Measurements from ENCODE around the gene PEX16. TPM values are rescaled to one million over a fixed set of nuclear protein-coding genes. Genes with fewer than 3 reads are reported as not detected.
A peak's percentile ranks its signal among the peaks of the same experiment; 100 is the strongest.

The PEX16 gene
- total RNA-seq, 2 donors from 2014 or later, result 32.2 to 37.8 TPM

DNA sequence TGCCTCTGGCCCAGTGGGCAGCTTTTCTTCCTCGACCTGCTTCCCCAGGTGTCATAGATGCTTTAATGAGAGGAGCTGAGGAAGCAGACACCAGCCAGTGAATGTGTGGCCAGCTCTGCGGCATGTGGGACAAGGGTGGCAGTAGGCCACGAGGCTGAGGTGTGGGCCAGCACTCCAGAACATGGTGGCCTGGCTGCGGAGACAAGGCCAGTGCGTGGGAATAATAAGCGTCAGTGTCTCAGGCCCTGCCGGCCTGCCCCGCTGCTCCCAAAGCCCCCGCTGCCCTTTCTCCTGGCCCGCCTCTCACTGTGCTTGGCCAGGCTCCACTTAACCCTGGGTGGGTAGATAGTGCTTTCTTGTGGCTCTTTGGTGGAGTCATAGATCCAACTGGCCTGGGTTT is 30.1 kb downstream of the PEX16 start:
- TF ChIP-seq, protein P1, sequence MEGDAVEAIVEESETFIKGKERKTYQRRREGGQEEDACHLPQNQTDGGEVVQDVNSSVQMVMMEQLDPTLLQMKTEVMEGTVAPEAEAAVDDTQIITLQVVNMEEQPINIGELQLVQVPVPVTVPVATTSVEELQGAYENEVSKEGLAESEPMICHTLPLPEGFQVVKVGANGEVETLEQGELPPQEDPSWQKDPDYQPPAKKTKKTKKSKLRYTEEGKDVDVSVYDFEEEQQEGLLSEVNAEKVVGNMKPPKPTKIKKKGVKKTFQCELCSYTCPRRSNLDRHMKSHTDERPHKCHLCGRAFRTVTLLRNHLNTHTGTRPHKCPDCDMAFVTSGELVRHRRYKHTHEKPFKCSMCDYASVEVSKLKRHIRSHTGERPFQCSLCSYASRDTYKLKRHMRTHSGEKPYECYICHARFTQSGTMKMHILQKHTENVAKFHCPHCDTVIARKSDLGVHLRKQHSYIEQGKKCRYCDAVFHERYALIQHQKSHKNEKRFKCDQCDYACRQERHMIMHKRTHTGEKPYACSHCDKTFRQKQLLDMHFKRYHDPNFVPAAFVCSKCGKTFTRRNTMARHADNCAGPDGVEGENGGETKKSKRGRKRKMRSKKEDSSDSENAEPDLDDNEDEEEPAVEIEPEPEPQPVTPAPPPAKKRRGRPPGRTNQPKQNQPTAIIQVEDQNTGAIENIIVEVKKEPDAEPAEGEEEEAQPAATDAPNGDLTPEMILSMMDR (conservative IDR thresholded peaks at IDR 0.05), result no peak
- Mint-ChIP-seq H3K4me1 (peaks cover 2% of the 10 kb centered on the region), H3K27ac (no peak overlapping the region)

DNA sequence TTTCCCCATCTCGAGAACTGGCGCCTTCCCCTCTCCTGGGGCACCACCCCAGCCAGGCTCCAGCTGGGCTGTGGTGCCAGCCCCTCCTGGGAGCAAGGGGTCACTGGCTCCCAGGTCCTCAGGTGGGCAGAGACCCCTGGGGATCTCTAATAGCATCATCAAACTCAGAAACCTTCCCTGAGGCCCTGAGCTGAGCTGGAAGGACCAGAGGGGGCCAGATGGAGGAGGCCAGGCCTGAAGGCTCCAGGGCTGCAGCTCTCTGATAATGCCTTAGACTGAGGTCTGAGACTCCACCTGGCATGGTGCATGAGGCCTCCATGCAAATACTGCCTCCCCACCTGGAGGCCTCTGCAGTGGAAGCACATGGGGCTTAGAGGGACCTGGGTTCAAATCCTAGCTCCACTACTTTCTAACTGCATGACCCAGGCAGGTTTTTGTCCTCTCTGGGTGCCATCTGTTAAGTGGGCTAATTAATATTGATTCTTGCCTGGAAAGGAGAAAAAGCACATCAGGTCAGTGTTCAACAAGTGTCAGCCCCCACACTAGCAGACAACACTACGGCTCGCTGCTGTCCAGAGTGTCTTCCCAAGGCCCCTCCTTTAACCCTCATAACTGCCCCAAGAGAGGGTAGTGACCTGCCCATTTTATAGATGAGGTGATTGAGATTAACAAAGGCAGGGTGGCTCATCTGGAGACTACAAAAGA is 30.7 kb downstream of the PEX16 start:
- no peak overlapping the region for H3K9ac ChIP-seq (ENCODE audit: extremely low read depth, low read length, poor library complexity, severe bottlenecking)
- peaks cover 15% of the 10 kb centered on the region for H3K27me3 ChIP-seq (ENCODE audit: control insufficient read depth, insufficient read depth, low read length, poor library complexity, severe bottlenecking)
- WGBS, 2 experiments (ENCODE audit: insufficient coverage in 1 of 2, insufficient read length in 1 of 2), result 87 to 100% methylated on average over 2 to 4 of the region's 4 CpGs
- DNase-seq, result no peak
- H3K9me3 Mint-ChIP-seq, result no peaks in the 10 kb centered on the region
- no peaks in the 10 kb centered on the region for H3K4me1 ChIP-seq (ENCODE audit: control insufficient read depth, insufficient read depth, low read length)
- H3K27ac Mint-ChIP-seq, result no peak overlapping the region
- H3K4me1 Mint-ChIP-seq, result peaks cover 2% of the 10 kb centered on the region
- no peak overlapping the region for H3K4me3 ChIP-seq (ENCODE audit: low read length)
- no peaks in the 10 kb centered on the region for H3K9me3 ChIP-seq (ENCODE audit: control insufficient read depth, low read length)
- peaks cover 15% of the 10 kb centered on the region for H3K27me3 Mint-ChIP-seq (ENCODE audit: insufficient read depth)
- H3K36me3 Mint-ChIP-seq (ENCODE audit: low read depth), result no peaks in the 10 kb centered on the region
- peaks cover 1% of the 10 kb centered on the region for H3K36me3 ChIP-seq (ENCODE audit: control insufficient read depth, insufficient read depth, low read length)
- no peak overlapping the region for H3K27ac ChIP-seq (ENCODE audit: low read depth, low read length)
- H3K4me3 Mint-ChIP-seq, result peak overlapping the region; percentile 56
- TF ChIP-seq, protein P1 (conservative IDR thresholded peaks at IDR 0.05), result no peak

More for the DNA sequence above, 30.1 kb downstream of the PEX16 start:
- H3K4me1 ChIP-seq (ENCODE audit: control insufficient read depth, insufficient read depth, low read length), result no peaks in the 10 kb centered on the region
- no peaks in the 10 kb centered on the region for H3K36me3 Mint-ChIP-seq (ENCODE audit: low read depth)
- H3K27me3 Mint-ChIP-seq (ENCODE audit: insufficient read depth), result peaks cover 15% of the 10 kb centered on the region
- H3K36me3 ChIP-seq (ENCODE audit: control insufficient read depth, insufficient read depth, low read length), result no peaks in the 10 kb centered on the region
- no peaks in the 10 kb centered on the region for H3K9me3 Mint-ChIP-seq
- no peak for DNase-seq
- no peak overlapping the region for H3K4me3 ChIP-seq (ENCODE audit: low read length)
- no peak overlapping the region for H3K27ac ChIP-seq (ENCODE audit: low read depth, low read length)
- WGBS, 2 experiments (ENCODE audit: insufficient coverage in 1 of 2, insufficient read length in 1 of 2), result 90 to 100% methylated on average over 2 to 10 of the region's 10 CpGs
- H3K9me3 ChIP-seq (ENCODE audit: control insufficient read depth, low read length), result no peaks in the 10 kb centered on the region
- no peak overlapping the region for H3K4me3 Mint-ChIP-seq
- H3K9ac ChIP-seq (ENCODE audit: extremely low read depth, low read length, poor library complexity, severe bottlenecking), result no peak overlapping the region
- H3K27me3 ChIP-seq (ENCODE audit: control insufficient read depth, insufficient read depth, low read length, poor library complexity, severe bottlenecking), result peaks cover 15% of the 10 kb centered on the region

DNA sequence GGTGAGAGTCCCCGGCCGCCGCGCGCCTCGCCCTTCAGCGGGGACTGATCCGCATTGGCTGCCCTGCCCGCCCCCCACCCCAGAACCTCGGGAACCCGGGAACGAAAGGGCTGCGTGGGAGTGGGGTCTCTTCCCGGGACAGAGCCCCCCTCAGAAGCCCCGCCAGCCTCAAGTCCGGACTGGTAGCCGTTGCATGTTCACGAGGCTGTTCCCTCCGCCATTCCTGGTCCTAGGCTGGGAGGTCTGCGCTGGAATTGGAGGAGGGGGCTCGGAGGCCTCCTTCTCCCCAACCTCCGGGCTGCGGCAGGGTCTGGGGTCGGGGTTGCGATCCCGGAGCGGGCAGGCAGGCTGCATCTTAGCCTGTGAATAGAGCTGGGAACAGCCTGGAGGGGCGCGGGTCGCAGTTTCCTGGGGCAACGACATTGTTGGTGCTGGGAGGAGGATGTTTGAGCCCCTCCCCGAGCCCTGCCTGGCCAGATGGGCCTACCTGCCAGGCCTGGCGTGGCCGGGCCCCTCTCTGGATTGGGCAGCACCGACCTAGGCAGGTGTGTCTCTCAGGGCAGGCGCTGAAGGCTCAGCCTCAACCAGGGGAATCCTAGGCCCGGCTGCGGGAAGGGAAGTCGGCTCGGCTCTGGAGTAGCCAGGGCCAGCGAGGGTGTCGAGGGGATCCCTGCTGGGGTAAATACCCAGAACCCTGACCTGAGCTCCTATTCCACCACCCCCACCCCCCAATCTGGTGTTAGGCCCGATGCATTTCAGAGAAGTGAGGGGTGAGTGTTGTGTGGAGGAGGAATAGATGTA is 31.6 kb downstream of the PEX16 start:
- H3K27me3 Mint-ChIP-seq (ENCODE audit: insufficient read depth), result peaks cover 15% of the 10 kb centered on the region
- 9 to 15% methylated on average over 6 to 40 of the region's 43 CpGs for WGBS, 2 experiments (ENCODE audit: insufficient coverage in 1 of 2, insufficient read length in 1 of 2)
- peaks cover 5% of the 10 kb centered on the region for H3K36me3 ChIP-seq (ENCODE audit: control insufficient read depth, insufficient read depth, low read length)
- H3K36me3 Mint-ChIP-seq (ENCODE audit: low read depth), result no peaks in the 10 kb centered on the region
- H3K27ac ChIP-seq (ENCODE audit: low read depth, low read length), result no peak overlapping the region
- peak overlapping the region; percentile 68 for H3K4me3 ChIP-seq (ENCODE audit: low read length)
- peaks cover 15% of the 10 kb centered on the region for H3K27me3 ChIP-seq (ENCODE audit: control insufficient read depth, insufficient read depth, low read length, poor library complexity, severe bottlenecking)
- no peak overlapping the region for H3K27ac Mint-ChIP-seq
- no peaks in the 10 kb centered on the region for H3K9me3 ChIP-seq (ENCODE audit: control insufficient read depth, low read length)
- peak overlapping the region; percentile 56 for H3K4me3 Mint-ChIP-seq
- no peak overlapping the region for H3K9ac ChIP-seq (ENCODE audit: extremely low read depth, low read length, poor library complexity, severe bottlenecking)
- TF ChIP-seq, protein P1 (conservative IDR thresholded peaks at IDR 0.05), result no peak
- H3K4me1 Mint-ChIP-seq, result peaks cover 2% of the 10 kb centered on the region
- H3K4me1 ChIP-seq (ENCODE audit: control insufficient read depth, insufficient read depth, low read length), result no peaks in the 10 kb centered on the region
- peak; percentile 84 for DNase-seq
- no peaks in the 10 kb centered on the region for H3K9me3 Mint-ChIP-seq

Data from endodermal cell (in vitro differentiated cells).